PFSK-1 (cell line): ENCODE data around the gene SELENOS.

Source experiments
- REST ChIP-seq, 2 experiments: IDR thresholded peaks; 2 replicates each; pipeline versions ENCODE4 v1.6.1 to v1.8.0; 2011 to 2012; ENCODE audit warnings: low read depth in 2 of 2, low read length in 2 of 2, control low read depth in 1 of 2, inconsistent platforms in 1 of 2, mild to moderate bottlenecking in 1 of 2, moderate library complexity in 1 of 2; ENCODE audit not compliant: insufficient read depth in 1 of 2
- TAF1 ChIP-seq: IDR thresholded peaks from 2 replicates; pipeline ENCODE4 v1.6.1; 2012; ENCODE audit warnings: low read length, control low read depth, borderline replicate concordance; ENCODE audit not compliant: insufficient read depth

DNA sequence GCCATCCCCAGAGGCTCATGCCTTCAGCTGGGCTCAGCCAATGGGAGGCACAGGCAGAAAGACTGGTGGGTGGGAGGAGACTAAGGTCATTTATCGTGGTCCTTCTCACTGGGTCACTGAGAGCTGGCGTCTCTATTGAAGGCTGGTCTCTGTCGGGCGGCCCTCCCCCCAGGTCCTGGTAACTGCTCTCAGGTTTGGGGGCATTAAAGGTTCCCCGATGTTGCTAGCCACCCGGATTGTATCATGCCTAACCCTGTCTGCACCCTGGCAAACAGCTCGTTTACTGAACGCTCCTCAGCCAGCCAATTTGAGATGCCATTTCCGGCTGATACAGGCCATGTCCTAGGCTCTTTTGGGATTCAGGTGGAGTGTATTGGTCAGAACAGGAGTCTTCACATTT is 10.5 kb downstream of the SELENOS start:
- no peak for TF ChIP-seq REST (IDR thresholded peaks at IDR 0.05; ENCODE audit: insufficient read depth in 1 of 2, low read depth in 2 of 2, low read length in 2 of 2)
- no peak for TF ChIP-seq TAF1
